HCT116 (cell line): ENCODE measurements around the gene LRRC71. TPM values are rescaled to one million over a fixed set of nuclear protein-coding genes. Genes with fewer than 3 reads are reported as not detected.

ENCODE experiments used
- ATAC-seq: fragments of 200-7000 bp; cut with Tn5 transposase; 2 replicates; pipeline ENCODE4 v1.9.1; 2020; ENCODE audit warnings: mild to moderate bottlenecking, moderate library complexity
- BruUV-seq: library from RNA; stranded (reverse); fragments of 400-500 nt; replicated peaks from 2 replicates; lab custom pipeline; 2021; lab: Mats Ljungman, UMichigan
- CTCF ChIA-PET: fragments of 300-600 bp; sonication (Branson Sonifier 250); formaldehyde crosslinking; loops from one replicate; lab custom pipeline; 2021; ENCODE audit warnings: antibody characterized with exemption; lab: Charles Lee
- POLR2A ChIA-PET: fragments of 300-600, 350-600 bp; sonication (Branson Sonifier 250); formaldehyde crosslinking; loops from one replicate; lab custom pipeline; 2021; ENCODE audit warnings: antibody characterized with exemption; lab: Charles Lee
- RAD21 ChIA-PET, 2 experiments: fragments of 300-600 bp; sonication (Branson Sonifier 250); formaldehyde crosslinking; loops; one replicate each; lab custom pipeline; 2023; ENCODE audit warnings: low total read pairs in 2 of 2; ENCODE audit not compliant: uncharacterized antibody in 2 of 2, unreplicated experiment in 2 of 2, low non-redundant PET in 1 of 2; lab: Charles Lee
- DNase-seq: peaks from one replicate; pipeline ENCODE4 v3.0.0-alpha.2; 2010; ENCODE audit warnings: low read depth, low spot score
- H2AFZ ChIP-seq: fragments of 200-600 bp; shearing (Covaris generic), sonication (generic); 2 replicates; pipeline ENCODE4 v1.6.1; 2017; ENCODE audit warnings: low read depth, mixed run types, mixed read lengths, antibody characterized with exemption, low read length; ENCODE audit not compliant: poor library complexity, severe bottlenecking
- H3K27ac ChIP-seq: 2 replicates; pipeline ENCODE4 v1.5.1; 2012; ENCODE audit warnings: low read depth, low read length
- H3K27me3 ChIP-seq: fragments of 200-600 bp; sonication (generic); 2 replicates; pipeline ENCODE4 v1.6.1; 2016; ENCODE audit warnings: mixed run types, low read length, mixed read lengths; ENCODE audit not compliant: insufficient read depth
- H3K36me3 ChIP-seq, 2 experiments: fragments of 200-500 bp in 1 of 2; fragments of 200-600 bp in 1 of 2; sonication (Bioruptor generic) in 1 of 2; sonication (generic) in 1 of 2; 2 replicates each; pipeline versions ENCODE4 v1.5.1 to v1.6.1; 2014 to 2016; ENCODE audit warnings: low read length in 2 of 2, inconsistent platforms in 1 of 2, mixed read lengths in 1 of 2, mixed run types in 1 of 2; ENCODE audit not compliant: insufficient read depth in 2 of 2, control insufficient read depth in 1 of 2
- H3K4me1 ChIP-seq, 2 experiments: fragments of 200-600 bp in 1 of 2; sonication (generic) in 1 of 2; 2 replicates each; pipeline versions ENCODE4 v1.5.1 to v1.6.1; 2012 to 2017; ENCODE audit warnings: low read length in 2 of 2, inconsistent platforms in 1 of 2, mild to moderate bottlenecking in 1 of 2, mixed read lengths in 1 of 2, mixed run types in 1 of 2, moderate library complexity in 1 of 2; ENCODE audit not compliant: insufficient read depth in 2 of 2, control insufficient read depth in 1 of 2
- H3K4me2 ChIP-seq: fragments of 200-600 bp; sonication (generic); 2 replicates; pipeline ENCODE4 v1.6.1; 2017; ENCODE audit warnings: mixed run types, low read length, mixed read lengths
- H3K4me3 ChIP-seq, 2 experiments: fragments of 200-600 bp in 1 of 2; sonication (generic) in 1 of 2; replicated peaks in 1 of 2; 2 replicates each; pipeline ENCODE4 v1.5.1; 2011 to 2016; ENCODE audit warnings: low read length in 2 of 2, control low read depth in 1 of 2, low read depth in 1 of 2, mild to moderate bottlenecking in 1 of 2, mixed read lengths in 1 of 2, mixed run types in 1 of 2
- H3K79me2 ChIP-seq: fragments of 200-600 bp; sonication (generic); 2 replicates; pipeline ENCODE4 v1.6.1; 2017; ENCODE audit warnings: mild to moderate bottlenecking, mixed run types, low read length, moderate library complexity, mixed read lengths; ENCODE audit not compliant: insufficient read depth
- H3K9ac ChIP-seq: fragments of 200-600 bp; sonication (generic); 2 replicates; pipeline ENCODE4 v1.6.1; 2016; ENCODE audit warnings: low read length, mixed read lengths
- H3K9me2 ChIP-seq: fragments of 200-600 bp; sonication (generic), shearing (Covaris generic); 2 replicates; pipeline ENCODE4 v1.6.1; 2017; ENCODE audit warnings: mixed run types, mild to moderate bottlenecking, moderate library complexity; ENCODE audit not compliant: insufficient read depth
- H3K9me3 ChIP-seq, 2 experiments: fragments of 200-500 bp in 1 of 2; fragments of 200-600 bp in 1 of 2; sonication (Bioruptor generic) in 1 of 2; sonication (generic) in 1 of 2; 2 replicates each; pipeline ENCODE4 v1.6.1; 2014 to 2017; ENCODE audit warnings: low read length in 2 of 2, mixed read lengths in 2 of 2, inconsistent platforms in 1 of 2, low read depth in 1 of 2, mild to moderate bottlenecking in 1 of 2, mixed run types in 1 of 2, moderate library complexity in 1 of 2; ENCODE audit not compliant: control insufficient read depth in 1 of 2, insufficient read depth in 1 of 2
- H4K20me1 ChIP-seq: fragments of 200-600 bp; sonication (generic), shearing (Covaris generic); 2 replicates; pipeline ENCODE4 v1.6.1; 2017; ENCODE audit warnings: mixed run types, mild to moderate bottlenecking, moderate library complexity; ENCODE audit not compliant: insufficient read depth
- CEBPB ChIP-seq: IDR thresholded peaks from 2 replicates; pipeline ENCODE4 v1.6.1; 2012; ENCODE audit warnings: low read depth
- CTCF ChIP-seq, 3 experiments: fragments of 200-600 bp in 1 of 3; sonication (generic) in 1 of 3; IDR thresholded peaks in 2 of 3; conservative IDR thresholded peaks in 1 of 3; 2 replicates each; pipeline ENCODE4 v1.5.1; 2012 to 2017; ENCODE audit warnings: low read depth in 2 of 3, low read length in 2 of 3, antibody characterized with exemption in 1 of 3, borderline replicate concordance in 1 of 3, control low read depth in 1 of 3, mild to moderate bottlenecking in 1 of 3, mixed read lengths in 1 of 3, mixed run types in 1 of 3, moderate library complexity in 1 of 3; ENCODE audit not compliant: insufficient read depth in 1 of 3
- ELF1 ChIP-seq: IDR thresholded peaks from 2 replicates; pipeline ENCODE4 v1.6.1; 2012; ENCODE audit warnings: low read depth, borderline replicate concordance
- EZH2 ChIP-seq: fragments of 200-600 bp; sonication (generic); IDR thresholded peaks from 2 replicates; pipeline ENCODE4 v1.6.1; 2017; ENCODE audit warnings: antibody characterized with exemption, mixed run types
- EZH2phosphoT487 ChIP-seq: fragments of 200-600 bp; IDR thresholded peaks from 2 replicates; pipeline ENCODE4 v1.6.1; 2018; ENCODE audit warnings: antibody characterized with exemption, borderline replicate concordance
- FOSL1 ChIP-seq: IDR thresholded peaks from 2 replicates; pipeline ENCODE4 v1.6.1; 2012; ENCODE audit warnings: low read depth
- JUND ChIP-seq: IDR thresholded peaks from 2 replicates; pipeline ENCODE4 v1.6.1; 2012
- MAX ChIP-seq: IDR thresholded peaks from 2 replicates; pipeline ENCODE4 v1.6.1; 2012
- POLR2A ChIP-seq: IDR thresholded peaks from 2 replicates; pipeline ENCODE4 v1.7.0; 2011; ENCODE audit warnings: borderline replicate concordance; ENCODE audit not compliant: insufficient read depth, insufficient read length; ENCODE audit errors: extremely low read depth
- SP1 ChIP-seq: IDR thresholded peaks from 2 replicates; pipeline ENCODE4 v1.6.1; 2012; ENCODE audit warnings: low read depth
- TCF7L2 ChIP-seq: IDR thresholded peaks from 2 replicates; pipeline ENCODE4 v1.7.0; 2011; ENCODE audit warnings: borderline replicate concordance, inconsistent platforms; ENCODE audit not compliant: insufficient read depth, insufficient read length; ENCODE audit errors: extremely low read depth
- YY1 ChIP-seq: IDR thresholded peaks from 2 replicates; pipeline ENCODE4 v1.6.1; 2011; ENCODE audit warnings: low read length, low read depth, moderate library complexity, mild to moderate bottlenecking; ENCODE audit not compliant: insufficient replicate concordance; ENCODE audit errors: extremely low read depth
- ZNF274 ChIP-seq: fragments of 200-500 bp; sonication (Bioruptor generic); IDR thresholded peaks from 2 replicates; pipeline ENCODE4 v1.6.1; 2014; ENCODE audit warnings: mild to moderate bottlenecking, low read depth, low read length, inconsistent platforms
- intact Hi-C: fragments of 100-400 bp; cut with micrococcal nuclease; formaldehyde crosslinking; loops from 2 replicates; pipeline ENCODE4 v1.10.0; 2022
- total RNA-seq: library from RNA; stranded (reverse); gene quantifications from one replicate; pipeline ENCODE4 v1.2.1, GENCODE V29; 2021; ENCODE audit not compliant: unreplicated experiment
- TF ChIP-seq, protein P1 (sequence below): IDR thresholded peaks from 2 replicates; pipeline ENCODE4 v1.6.1; 2011; ENCODE audit warnings: mild to moderate bottlenecking, low read length, moderate library complexity; ENCODE audit not compliant: insufficient replicate concordance; ENCODE audit errors: extremely low read depth

LRRC71 gene
- total RNA-seq, 1 experiment from 2014 or later: not detected

- RAD21 ChIA-PET: interaction anchor here in 1 of 2 experiments (0.6 kb wide), 1 partner anchor 88 kb away, joined by 6 read pairs; no protein-coding TSS in a partner anchor
- Histone ChIP-seq H3K4me2 (no peak overlapping the region), H3K4me3 (no peak overlapping the region), H4K20me1 (no peaks in the 10 kb centered on the region), H3K4me1 (peaks cover 0 to 18% of the 10 kb centered on the region in 2 experiments; a peak in 2 of 4 replicates), H3K9me2 (no peaks in the 10 kb centered on the region), H2AFZ (no peak overlapping the region), H3K9ac (no peak overlapping the region), H3K9me3 (no peaks in the 10 kb centered on the region), H3K36me3 (no peaks in the 10 kb centered on the region), H3K79me2 (no peaks in the 10 kb centered on the region), H3K27me3 (no peaks in the 10 kb centered on the region), H3K27ac (no peak overlapping the region)
- no TSS peak for BruUV-seq
- TF ChIP-seq MAX: no peak
- no peak for TF ChIP-seq ZNF274
- no peak for TF ChIP-seq TCF7L2
- TF ChIP-seq ELF1: no peak
- TF ChIP-seq YY1: no peak
- TF ChIP-seq EZH2: no peak
- no peak for TF ChIP-seq SP1
- no peak for TF ChIP-seq JUND
- TF ChIP-seq EZH2phosphoT487: no peak
- TF ChIP-seq, protein P1, sequence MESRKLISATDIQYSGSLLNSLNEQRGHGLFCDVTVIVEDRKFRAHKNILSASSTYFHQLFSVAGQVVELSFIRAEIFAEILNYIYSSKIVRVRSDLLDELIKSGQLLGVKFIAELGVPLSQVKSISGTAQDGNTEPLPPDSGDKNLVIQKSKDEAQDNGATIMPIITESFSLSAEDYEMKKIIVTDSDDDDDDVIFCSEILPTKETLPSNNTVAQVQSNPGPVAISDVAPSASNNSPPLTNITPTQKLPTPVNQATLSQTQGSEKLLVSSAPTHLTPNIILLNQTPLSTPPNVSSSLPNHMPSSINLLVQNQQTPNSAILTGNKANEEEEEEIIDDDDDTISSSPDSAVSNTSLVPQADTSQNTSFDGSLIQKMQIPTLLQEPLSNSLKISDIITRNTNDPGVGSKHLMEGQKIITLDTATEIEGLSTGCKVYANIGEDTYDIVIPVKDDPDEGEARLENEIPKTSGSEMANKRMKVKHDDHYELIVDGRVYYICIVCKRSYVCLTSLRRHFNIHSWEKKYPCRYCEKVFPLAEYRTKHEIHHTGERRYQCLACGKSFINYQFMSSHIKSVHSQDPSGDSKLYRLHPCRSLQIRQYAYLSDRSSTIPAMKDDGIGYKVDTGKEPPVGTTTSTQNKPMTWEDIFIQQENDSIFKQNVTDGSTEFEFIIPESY: no peak
- no peak for TF ChIP-seq FOSL1
- TF ChIP-seq CEBPB: no peak
- TF ChIP-seq POLR2A: no peak
- TF ChIP-seq CTCF (IDR thresholded peaks at IDR 0.05 in 2 of 3, conservative IDR thresholded peaks at IDR 0.05 in 1 of 3; ENCODE audit: borderline replicate concordance in 1 of 3, insufficient read depth in 1 of 3, low read depth in 2 of 3, low read length in 2 of 3): no peak
- DNase-seq: no peak
- ATAC-seq: no peak
- intact Hi-C loops: no loop called here
- CTCF ChIA-PET: interaction anchor here (0.9 to 2.0 kb wide), 3 partner anchors 41 to 160 kb away, joined by 3 to 9 read pairs (median 5); no protein-coding TSS in a partner anchor
- POLR2A ChIA-PET: no interaction called here
Measured at GRCh38 chr1:156886583-156887281, 33.7 kb upstream of the LRRC71 start.
